ENCODE data around the gene TIGD3. TPM values are rescaled to one million over a fixed set of nuclear protein-coding genes. Genes with fewer than 3 reads are reported as not detected.
A peak's percentile ranks its signal among the peaks of the same experiment; 100 is the strongest.

The TIGD3 gene
- total and polyA plus RNA-seq, 2 of the 13 experiments (the other 11 are each of a cell fraction or from before 2014, with no cell fraction given) = 0.49 to 4.9 TPM

DNA sequence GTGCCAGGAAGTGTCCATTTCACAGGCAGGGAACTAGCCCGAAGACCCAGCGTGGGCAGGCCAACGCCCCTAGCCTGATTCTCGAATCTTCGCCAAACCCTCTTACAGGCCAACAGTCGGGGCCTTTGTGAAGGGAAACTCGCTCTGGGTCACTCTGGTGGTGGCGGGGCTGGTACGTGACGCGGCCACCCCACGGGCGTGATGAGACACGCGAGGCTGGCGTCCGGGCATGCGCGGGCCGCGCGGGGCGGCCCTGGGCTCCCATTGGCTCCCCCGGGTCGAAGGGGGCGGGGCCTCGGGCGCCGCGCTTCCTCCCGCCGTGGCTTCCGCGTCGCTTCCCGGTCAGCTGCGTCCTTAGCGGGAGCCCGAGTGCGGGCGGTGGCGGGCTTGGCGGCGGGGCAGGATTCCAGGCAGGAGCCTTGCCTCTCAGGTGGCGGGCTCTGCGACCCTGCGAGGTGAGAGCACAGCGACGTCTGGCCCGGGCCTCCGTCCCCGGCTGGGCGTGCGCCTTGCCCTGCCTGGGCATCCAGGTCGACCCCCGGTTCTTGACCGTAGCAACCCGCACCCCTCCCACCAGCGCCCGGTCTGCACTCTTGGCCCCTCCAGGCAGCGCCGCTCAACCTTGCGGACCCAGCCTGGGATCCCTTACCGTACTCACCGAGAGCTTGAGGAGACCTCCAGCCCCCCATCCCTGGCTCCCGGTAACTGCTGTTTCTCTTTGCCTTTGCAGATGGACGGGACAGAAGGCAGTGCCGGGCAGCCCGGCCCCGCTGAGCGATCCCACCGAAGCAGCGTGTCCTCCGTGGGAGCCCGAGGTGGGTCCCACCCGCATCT is 32.0 kb downstream of the TIGD3 start, which contains the start of gene FRMD8 (continued):
- TF ChIP-seq ZHX2 (IDR thresholded peaks at IDR 0.05; ENCODE audit: low read depth) = peak; percentile 22; the same call in 1 of the 2 replicates
- no peak for TF ChIP-seq ZHX2 (CRISPR knock-in tag; IDR thresholded peaks at IDR 0.05; ENCODE audit: borderline replicate concordance)
- no peak for TF ChIP-seq TSC22D2 (CRISPR knock-in tag; IDR thresholded peaks at IDR 0.05; ENCODE audit: borderline replicate concordance)
- peak; percentile 50; the same call in 1 of the 2 replicates for TF ChIP-seq TFDP1 (CRISPR knock-in tag; IDR thresholded peaks at IDR 0.05; ENCODE audit: borderline replicate concordance)
- peak; percentile 42 for TF ChIP-seq ATF7-NPFF (CRISPR knock-in tag; IDR thresholded peaks at IDR 0.05; ENCODE audit: low read depth)
- TF ChIP-seq KAT2B (IDR thresholded peaks at IDR 0.05; ENCODE audit: borderline replicate concordance, low read depth, low read length) = no peak
- TF ChIP-seq YY1 (IDR thresholded peaks at IDR 0.05; ENCODE audit: insufficient read depth, insufficient replicate concordance, low read depth, low read length) = peak; percentile 55
- TF ChIP-seq HDAC1 (CRISPR knock-in tag; IDR thresholded peaks at IDR 0.05) = peak; percentile 82
- TF ChIP-seq, protein P1, sequence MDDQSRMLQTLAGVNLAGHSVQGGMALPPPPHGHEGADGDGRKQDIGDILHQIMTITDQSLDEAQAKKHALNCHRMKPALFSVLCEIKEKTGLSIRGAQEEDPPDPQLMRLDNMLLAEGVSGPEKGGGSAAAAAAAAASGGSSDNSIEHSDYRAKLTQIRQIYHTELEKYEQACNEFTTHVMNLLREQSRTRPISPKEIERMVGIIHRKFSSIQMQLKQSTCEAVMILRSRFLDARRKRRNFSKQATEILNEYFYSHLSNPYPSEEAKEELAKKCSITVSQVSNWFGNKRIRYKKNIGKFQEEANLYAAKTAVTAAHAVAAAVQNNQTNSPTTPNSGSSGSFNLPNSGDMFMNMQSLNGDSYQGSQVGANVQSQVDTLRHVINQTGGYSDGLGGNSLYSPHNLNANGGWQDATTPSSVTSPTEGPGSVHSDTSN (CRISPR knock-in tag; IDR thresholded peaks at IDR 0.05; ENCODE audit: borderline replicate concordance) = no peak
- peak; percentile 71; the same call in 1 of the 2 replicates for TF ChIP-seq ZNF230 (CRISPR knock-in tag; IDR thresholded peaks at IDR 0.05)
- no peak for TF ChIP-seq ZC3H4 (CRISPR knock-in tag; IDR thresholded peaks at IDR 0.05; ENCODE audit: borderline replicate concordance)
- TF ChIP-seq, protein P2, sequence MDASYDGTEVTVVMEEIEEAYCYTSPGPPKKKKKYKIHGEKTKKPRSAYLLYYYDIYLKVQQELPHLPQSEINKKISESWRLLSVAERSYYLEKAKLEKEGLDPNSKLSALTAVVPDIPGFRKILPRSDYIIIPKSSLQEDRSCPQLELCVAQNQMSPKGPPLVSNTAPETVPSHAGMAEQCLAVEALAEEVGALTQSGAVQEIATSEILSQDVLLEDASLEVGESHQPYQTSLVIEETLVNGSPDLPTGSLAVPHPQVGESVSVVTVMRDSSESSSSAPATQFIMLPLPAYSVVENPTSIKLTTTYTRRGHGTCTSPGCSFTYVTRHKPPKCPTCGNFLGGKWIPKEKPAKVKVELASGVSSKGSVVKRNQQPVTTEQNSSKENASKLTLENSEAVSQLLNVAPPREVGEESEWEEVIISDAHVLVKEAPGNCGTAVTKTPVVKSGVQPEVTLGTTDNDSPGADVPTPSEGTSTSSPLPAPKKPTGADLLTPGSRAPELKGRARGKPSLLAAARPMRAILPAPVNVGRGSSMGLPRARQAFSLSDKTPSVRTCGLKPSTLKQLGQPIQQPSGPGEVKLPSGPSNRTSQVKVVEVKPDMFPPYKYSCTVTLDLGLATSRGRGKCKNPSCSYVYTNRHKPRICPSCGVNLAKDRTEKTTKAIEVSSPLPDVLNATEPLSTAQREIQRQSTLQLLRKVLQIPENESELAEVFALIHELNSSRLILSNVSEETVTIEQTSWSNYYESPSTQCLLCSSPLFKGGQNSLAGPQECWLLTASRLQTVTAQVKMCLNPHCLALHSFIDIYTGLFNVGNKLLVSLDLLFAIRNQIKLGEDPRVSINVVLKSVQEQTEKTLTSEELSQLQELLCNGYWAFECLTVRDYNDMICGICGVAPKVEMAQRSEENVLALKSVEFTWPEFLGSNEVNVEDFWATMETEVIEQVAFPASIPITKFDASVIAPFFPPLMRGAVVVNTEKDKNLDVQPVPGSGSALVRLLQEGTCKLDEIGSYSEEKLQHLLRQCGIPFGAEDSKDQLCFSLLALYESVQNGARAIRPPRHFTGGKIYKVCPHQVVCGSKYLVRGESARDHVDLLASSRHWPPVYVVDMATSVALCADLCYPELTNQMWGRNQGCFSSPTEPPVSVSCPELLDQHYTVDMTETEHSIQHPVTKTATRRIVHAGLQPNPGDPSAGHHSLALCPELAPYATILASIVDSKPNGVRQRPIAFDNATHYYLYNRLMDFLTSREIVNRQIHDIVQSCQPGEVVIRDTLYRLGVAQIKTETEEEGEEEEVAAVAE (CRISPR knock-in tag; IDR thresholded peaks at IDR 0.05; ENCODE audit: borderline replicate concordance) = no peak
- no peak for TF ChIP-seq ZNF792 (CRISPR knock-in tag; IDR thresholded peaks at IDR 0.05)
- TF ChIP-seq RARG (CRISPR knock-in tag; IDR thresholded peaks at IDR 0.05; ENCODE audit: low read depth) = 0 out of 2 replicates have a peak, but pooled peaks have one; percentile 86
- TF ChIP-seq ZSCAN21 (CRISPR knock-in tag; IDR thresholded peaks at IDR 0.05; ENCODE audit: borderline replicate concordance) = peak; percentile 68; the same call in 1 of the 2 replicates
- TF ChIP-seq MIXL1 (CRISPR knock-in tag; IDR thresholded peaks at IDR 0.05) = no peak
